NCI-H128 (cell line): Measurements from ENCODE around the gene SNX4.
"Not testable (repeated sequence)": the region's sequence is repeated elsewhere in the genome, so short reads cannot be mapped to it uniquely, and the experiment has no call there.

Experiments
- DNase-seq: peaks from one replicate; lab custom pipeline; 2025; ENCODE audit not compliant: unreplicated experiment; lab: John Stamatoyannopoulos, UW

The SNX4 gene

DNA sequence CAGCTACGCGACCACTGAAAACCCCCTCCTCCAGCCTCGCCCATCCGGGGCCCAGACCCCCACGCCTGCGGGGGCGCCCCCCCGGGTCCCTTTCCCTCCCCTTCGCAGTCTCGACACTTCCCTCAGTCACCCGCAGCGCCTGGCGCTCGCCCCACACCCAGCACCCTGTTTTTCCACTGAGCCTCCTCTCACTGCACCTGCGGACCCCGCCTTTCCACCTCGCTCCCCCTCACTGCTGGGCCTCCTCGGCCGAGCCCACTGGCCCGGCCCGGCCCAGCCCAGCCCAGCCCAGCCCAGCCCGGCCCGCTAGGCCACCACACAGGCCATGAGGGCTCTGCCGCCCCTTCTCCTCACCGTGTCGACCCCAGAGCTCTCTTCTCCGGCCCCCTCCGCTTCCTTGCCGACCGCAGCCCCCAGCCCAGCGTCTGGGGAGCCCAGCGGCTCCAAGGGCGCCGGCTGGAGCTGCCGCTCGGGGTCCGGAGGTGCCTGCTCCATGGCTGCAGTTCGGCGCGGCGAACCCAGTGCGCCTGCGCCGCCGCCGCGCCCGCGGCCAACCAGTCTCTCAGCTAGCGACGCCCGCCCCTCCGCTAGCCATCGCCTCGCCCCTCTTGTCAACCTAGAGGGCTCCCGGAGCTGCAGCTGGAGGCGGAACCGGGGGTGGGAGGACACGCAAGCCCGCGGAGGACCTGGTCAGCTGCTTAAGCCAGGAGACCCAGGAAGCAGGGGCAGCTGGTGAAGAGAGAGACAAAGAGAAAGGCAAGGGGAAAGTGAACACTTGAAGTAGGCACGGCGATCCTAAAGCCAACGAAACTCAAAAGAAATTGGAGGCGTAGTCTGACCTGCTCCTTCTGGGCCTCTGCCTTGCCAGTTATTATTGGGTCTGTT, at the start of gene SNX4:
SNX4 (minus strand) TSS at position 525 of the 885 bp plus-strand sequence; CDS start at position 495, 30 bp downstream.
- peak; percentile 81 for DNase-seq

- DNase-seq = no peak
These were observed 36.3 kb upstream of the SNX4 start for GRCh38 chr3:125556314-125556713.

GRCh38 chr3:125552401-125552800, 32.4 kb upstream of the SNX4 start:
- no peak for DNase-seq

DNA sequence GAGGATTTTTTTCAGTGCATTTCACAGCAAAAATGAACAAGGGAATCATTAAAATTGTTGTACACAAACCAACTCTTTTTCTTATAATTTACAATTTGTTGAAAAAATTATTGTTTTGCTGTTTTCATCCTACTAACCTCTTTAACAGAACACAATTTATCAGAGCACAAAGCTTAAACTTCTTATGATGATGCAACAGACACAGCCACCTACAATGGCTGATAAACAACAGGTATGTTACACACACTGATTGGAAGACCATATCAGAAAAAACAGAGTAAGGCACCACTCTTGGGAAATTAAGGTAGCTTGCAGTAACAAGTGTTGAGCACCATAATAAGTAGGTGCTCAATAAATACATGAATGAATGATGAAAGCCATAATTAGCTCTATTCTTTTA, 8.9 kb upstream of the SNX4 start:
- no peak for DNase-seq

DNA sequence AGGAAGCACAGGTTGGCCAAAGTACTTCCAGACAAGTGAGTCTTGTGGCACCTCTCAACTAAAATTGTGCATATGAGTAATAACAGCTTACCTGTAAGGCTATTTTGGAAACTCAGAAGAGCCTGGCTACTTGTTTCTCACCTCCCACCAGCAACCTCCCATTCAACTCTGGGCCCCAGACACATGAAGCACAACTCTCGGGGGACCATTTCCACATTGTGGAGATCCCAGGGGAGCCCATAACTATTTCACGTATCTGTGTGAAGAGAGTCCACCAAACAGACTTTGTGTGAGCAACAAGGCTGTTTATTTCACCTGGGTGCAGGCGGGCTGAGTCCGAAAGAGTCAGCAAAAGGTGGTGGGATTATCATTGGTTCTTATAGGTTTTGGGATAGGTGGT, 5.2 kb upstream of the SNX4 start:
- DNase-seq = no peak

DNA sequence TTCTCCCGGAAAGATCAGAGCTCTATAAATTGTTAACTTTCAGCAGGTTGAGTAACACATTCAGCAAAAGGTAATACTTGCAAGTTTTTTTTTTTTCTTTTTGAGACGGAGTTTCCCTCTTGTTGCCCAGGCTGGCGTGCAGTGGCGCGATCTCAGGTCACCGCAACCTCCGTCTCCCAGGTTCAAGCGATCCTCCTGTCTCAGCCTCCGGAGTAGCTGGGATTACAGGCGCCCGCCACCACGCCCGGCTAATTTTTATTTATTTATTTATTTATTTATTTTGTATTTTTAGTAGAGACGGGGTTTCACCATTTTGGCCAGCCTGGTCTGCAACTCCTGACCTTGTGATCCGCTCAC, 539 bp upstream of the SNX4 start:
- DNase-seq = not testable (repeated sequence)

DNA sequence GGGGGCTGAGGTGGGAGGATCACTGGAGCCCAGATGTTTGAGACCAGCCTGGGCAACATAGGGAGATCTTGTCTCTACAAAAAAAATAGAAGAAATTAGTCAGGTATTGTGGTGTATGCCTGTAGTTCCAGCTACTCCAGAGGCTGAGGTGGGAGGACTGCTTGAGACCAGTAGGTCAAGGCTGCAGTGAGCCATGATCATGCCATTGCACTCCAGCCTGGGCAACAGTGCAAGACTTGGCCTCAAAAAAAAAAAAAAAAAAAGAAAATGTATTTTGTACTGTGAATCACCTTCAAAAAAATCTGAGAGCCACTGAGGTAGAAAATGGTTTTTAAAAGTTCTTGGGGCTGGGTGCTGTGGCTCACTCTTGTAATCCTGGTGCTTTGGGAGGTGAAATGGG, 4.6 kb downstream of the SNX4 start:
- DNase-seq = no peak

DNA sequence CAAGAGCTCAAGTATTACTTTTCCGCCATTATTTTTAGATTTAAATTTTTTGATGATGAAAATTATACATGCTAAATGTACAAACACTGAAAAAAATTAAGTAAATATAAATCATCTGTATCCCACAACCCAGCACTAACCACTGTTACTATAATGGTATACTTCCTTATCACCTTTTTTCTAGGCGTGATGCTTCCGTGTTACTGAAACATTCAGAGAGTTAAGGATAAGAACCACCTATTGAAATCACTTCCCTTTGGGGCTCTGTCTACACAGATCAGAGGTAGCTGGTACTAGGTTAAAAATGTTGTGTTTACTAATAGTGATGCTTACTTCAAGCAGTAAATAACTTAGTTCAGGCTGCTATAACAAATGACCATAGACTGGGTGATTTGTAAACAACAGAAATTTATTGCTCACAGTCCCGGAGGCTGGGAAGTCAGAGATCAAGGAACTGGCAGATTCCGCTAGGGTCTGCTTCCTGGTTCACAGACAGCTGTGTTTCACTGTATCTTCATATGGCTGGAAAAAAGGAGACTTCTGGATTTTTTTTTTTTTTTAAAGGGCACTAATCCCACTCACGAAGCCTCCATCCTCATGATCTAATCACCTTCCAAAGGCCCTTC, 6.4 kb downstream of the SNX4 start:
- no peak for DNase-seq

DNA sequence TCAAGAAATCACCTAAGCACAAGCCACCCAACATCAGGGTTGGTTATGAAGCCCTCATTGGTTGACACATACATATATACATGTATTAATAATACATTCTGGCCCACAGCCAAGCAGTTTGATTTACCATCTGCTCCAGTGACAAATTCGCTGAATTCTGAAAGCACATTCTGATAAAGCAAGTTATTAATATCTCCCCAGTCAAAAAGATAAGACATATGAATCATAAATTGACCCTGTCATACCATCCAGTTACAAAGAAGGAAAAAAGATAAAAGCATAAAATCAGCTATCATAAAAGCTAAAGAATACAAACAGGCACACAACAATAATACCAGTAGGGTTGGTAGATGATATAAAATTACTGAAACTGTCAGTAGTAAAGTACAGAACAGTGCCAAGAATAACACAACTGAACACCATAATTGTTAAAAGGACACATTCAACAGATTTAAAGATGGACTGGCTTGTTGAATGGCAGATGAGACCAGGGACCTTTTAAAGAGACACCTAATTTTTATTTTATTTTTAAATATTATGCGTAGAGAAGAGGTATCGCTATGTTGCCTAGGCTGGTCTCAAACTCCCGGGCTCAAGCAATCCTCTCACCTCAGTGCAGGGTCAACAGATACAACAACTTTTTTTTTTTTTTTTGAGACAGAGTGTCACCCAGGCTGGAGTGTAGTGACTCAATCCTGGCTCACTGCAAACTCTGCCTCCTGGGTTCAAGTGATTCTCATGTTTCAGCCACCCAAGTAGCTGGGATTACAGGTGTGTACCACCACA, 7.7 kb downstream of the SNX4 start:
- no peak for DNase-seq

DNA sequence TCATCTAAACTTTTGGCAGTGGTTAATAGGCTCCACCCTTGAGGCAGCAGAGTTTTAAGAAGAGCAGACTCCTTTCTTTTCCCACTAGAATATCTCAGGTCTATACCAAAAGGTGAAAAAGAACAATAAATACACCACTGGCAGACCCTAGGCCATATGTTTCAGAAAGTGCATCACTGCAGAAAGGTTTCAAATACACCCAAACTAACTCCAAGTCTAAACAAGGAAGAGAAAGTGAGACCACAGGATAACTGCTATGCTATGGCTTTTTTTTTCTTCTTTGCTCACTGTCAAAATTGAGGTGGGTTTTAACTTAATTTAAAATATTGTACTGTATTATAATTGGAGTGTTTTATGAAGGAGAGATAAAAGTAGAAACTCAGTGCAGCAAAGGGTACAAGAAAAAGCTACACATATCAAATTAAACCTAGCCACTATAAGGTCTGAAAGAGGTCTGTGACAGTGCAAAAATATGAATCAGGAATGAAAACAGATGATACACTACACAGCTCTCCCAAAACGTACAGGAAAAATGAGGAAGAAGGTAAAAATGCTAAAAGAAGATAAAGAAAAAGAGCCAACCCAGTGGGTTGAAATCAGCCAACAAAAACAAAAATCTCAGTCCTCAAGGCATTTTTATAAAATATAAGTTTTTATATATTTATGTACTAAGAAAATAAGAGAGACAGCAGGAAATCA, 8.4 kb downstream of the SNX4 start:
- DNase-seq = no peak

DNA sequence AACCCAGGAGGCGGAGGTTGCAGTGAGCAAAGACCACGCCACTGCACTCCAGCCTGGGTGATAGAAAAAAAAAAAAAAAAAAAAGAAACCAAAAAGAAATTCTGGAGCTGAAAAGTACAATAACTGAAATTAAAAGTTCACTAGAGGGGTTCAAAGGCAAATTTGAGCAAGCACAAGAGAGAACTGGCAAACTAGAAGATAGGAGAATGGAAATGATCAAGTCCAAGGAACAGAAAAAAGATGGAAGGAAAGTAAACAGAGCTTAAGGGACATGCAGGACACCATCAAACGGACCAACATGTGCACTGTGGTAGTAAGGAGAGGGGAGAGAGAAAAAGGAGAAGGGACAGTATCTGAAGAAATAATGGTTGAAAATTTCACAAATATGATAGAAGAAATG, 12.9 kb downstream of the SNX4 start:
- DNase-seq = no peak

GRCh38 chr3:125498630-125499029, 21.4 kb downstream of the SNX4 start:
- DNase-seq = no peak

DNA sequence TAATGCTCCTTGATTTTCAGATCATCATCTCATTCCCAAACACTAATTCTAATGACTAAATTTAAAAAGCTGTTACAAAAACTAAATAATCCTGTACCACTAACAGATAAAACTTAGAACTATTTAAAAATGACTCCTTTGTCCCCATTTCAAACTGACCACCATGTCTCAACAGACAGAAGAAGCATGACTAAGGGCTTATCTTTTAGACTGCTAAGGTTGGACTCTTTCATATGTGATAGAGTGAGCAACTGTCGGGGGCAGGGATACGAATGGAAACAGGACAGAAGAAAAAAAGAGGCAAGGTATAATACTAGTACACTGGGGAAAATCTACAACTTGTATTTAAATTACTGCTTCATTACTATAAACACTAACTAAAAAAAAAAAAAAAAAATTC, 23.3 kb downstream of the SNX4 start:
- no peak for DNase-seq

GRCh38 chr3:125482406-125482805, 37.6 kb downstream of the SNX4 start:
- no peak for DNase-seq

- DNase-seq = no peak
These were observed 38.2 kb downstream of the SNX4 start for GRCh38 chr3:125481786-125482185.

DNA sequence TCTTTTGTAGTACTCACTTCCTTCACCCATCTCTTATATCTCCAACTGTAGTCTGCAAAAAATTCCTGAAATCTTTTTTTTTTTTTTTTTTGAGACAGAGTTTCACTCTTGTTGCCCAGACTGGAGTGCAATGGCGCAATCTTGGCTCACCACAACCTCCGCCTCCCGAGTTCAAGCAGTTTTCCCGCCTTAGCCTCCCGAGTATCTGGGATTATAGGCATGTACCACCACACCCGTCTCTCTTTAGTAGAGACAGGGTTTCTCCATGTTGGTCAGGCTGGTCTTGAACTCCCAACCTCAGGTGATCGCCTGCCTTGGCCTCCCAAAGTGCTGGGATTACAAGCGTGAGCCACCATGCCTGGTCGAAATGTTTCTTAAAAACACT, 38.6 kb downstream of the SNX4 start:
- DNase-seq = not testable (repeated sequence)

DNA sequence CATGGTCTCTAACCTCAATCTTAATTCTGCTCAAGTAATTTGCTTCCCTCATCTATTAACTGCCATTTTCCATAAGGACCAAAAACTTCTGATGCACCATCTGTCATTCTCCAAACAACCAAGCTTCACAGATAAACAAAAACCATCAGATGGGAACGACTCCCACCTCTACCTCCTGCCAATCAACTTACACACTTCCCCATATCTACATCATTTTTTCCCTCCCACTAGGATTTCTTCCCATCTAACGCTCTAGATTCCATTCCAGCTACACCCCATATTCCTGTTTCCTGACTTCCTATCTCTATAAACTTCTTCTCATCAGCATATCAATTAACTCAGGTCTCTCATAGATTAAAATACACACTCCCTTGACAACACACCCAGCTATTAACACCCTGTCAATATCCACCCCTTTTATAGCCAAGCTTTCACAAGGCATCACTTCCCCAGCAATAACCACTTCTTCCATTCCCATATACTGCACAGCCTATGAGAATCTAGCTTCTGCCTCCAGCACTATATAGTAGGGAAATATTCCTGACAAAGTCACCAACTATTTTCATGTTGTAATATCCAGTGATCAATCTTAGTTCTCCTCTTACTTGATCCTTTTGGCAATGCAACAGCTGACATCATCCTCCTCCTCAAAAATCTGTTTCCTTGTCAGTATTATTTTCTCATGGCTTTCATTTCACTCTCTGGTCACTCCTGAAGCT, 39.2 kb downstream of the SNX4 start:
- DNase-seq = no peak

DNA sequence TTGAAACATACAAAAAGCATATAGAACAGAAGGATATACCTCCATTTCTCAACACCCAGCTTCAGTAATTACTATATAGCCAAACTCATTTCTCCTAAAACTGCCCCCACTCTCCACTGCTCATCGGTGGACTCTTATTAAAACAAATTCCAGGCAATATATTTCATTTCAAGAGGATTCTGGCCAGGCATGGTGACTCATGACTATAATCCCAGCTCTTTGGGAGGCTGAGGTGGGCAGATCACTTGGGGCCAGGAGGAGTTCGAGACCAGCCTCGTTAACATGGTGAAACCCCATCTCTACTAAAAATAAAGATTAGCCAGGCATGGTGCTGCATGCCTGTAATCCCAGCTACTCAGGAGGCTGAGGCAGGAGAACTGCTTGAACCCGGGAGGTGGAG, 40.9 kb downstream of the SNX4 start:
- DNase-seq = no peak

GRCh38 chr3:125478326-125478725, 41.7 kb downstream of the SNX4 start:
- no peak for DNase-seq

DNA sequence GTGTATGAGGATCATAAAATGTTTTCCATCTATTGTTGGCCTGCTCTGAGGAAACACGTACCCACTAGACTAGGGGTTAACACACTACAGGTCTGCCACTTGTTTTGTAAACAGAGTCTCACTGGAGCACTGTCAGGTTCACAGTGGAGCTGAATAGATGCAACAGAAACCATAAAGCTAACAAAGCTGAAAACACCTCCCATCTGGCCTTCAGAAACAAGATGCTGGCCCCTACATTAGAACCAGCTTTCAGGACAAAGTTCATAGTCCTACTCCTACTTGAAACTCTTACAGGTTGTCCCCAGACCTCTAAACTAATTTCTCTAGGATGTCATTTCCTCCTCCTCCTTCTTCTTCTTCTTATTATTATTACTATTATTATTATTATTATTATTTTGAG, 42.3 kb downstream of the SNX4 start:
- DNase-seq = no peak

GRCh38 chr3:125470671-125471070, 49.3 kb downstream of the SNX4 start:
- no peak for DNase-seq
